H1 (cell line): ENCODE results near the gene PPP1R14C. TPM values are rescaled to one million over a fixed set of nuclear protein-coding genes. Genes with fewer than 3 reads are reported as not detected.

Experiments used
- CHD1 ChIP-seq: IDR thresholded peaks from 2 replicates; pipeline ENCODE4 v1.6.1; 2012; ENCODE audit warnings: low read depth, low read length, improper control_type of control experiment
- CREB1 ChIP-seq: IDR thresholded peaks from 2 replicates; pipeline ENCODE4 v1.6.1; 2012; ENCODE audit warnings: inconsistent platforms
- polyA plus RNA-seq, 7 experiments: library from polyadenylated mRNA; depleted of rRNA in 3 of 7; stranded (reverse) in 5 of 7; unstranded in 2 of 7; fragments of >200 nt in 5 of 7; fragments of 200-250 nt in 2 of 7; gene quantifications; 1 replicate in 5 of 7; 2 replicates in 1 of 7; 4 replicates in 1 of 7; pipeline versions ENCODE4 v1.2.1 to v1.2.3, GENCODE V29; 2011 to 2013; ENCODE audit warnings: missing spikeins in 2 of 7, mixed read lengths in 2 of 7
- total RNA-seq: library from RNA; stranded (reverse); fragmentation: NEBNext Ultra II Directional; extraction: Animal tissue kit (Norgen Biotek cat#: 25700); gene quantifications from 2 replicates; pipeline ENCODE4 v1.2.1, GENCODE V29; 2021

The PPP1R14C gene
- total and polyA plus RNA-seq, 2 of the 8 experiments (the other 6 are each of a cell fraction or from before 2014, with no cell fraction given): 0.30 to 0.61 TPM

- TF ChIP-seq CREB1 (no peak), CHD1 (no peak)
- TF ChIP-seq, all 59 proteins: peak for 0
These were observed 2.6 kb downstream of the PPP1R14C start (continued) for GRCh38 chr6:150145427-150145826.
